GM12801 (cell line): ENCODE measurements around the gene CGNL1.

Source experiments
- CTCF ChIP-seq: IDR thresholded peaks from one replicate; pipeline ENCODE4 v1.5.1; 2011; ENCODE audit warnings: control low read depth; ENCODE audit not compliant: insufficient read length; ENCODE audit errors: extremely low read depth

Gene CGNL1

GRCh38 chr15:57596978-57597377 lies 220.7 kb downstream of the CGNL1 start:
- no peak for TF ChIP-seq CTCF

GRCh38 chr15:57597431-57597830 lies 221.1 kb downstream of the CGNL1 start:
- no peak for TF ChIP-seq CTCF

GRCh38 chr15:57598346-57598745 lies 222.0 kb downstream of the CGNL1 start:
- no peak for TF ChIP-seq CTCF

GRCh38 chr15:57599296-57599810 lies 223.0 kb downstream of the CGNL1 start:
- no peak for TF ChIP-seq CTCF

- TF ChIP-seq CTCF: no peak
These were observed 223.9 kb downstream of the CGNL1 start for GRCh38 chr15:57600197-57600596.
